Choroid plexus epithelial cell (primary cell): Measurements from ENCODE around the gene FAM163B.

ENCODE experiments used
- DNase-seq: peaks from one replicate; pipeline ENCODE4 v3.0.0-alpha.2; 2010; ENCODE audit warnings: low read depth
- H3K4me3 ChIP-seq: 2 replicates; pipeline ENCODE4 v1.5.1; 2011; ENCODE audit warnings: low read depth, mild to moderate bottlenecking, control low read depth, low read length, moderate library complexity
- TF ChIP-seq, protein P1 (sequence below): conservative IDR thresholded peaks from 2 replicates; pipeline ENCODE4 v1.5.1; 2011; ENCODE audit warnings: low read depth, mild to moderate bottlenecking, control low read depth, inconsistent platforms, low read length, moderate library complexity

The FAM163B gene

DNA sequence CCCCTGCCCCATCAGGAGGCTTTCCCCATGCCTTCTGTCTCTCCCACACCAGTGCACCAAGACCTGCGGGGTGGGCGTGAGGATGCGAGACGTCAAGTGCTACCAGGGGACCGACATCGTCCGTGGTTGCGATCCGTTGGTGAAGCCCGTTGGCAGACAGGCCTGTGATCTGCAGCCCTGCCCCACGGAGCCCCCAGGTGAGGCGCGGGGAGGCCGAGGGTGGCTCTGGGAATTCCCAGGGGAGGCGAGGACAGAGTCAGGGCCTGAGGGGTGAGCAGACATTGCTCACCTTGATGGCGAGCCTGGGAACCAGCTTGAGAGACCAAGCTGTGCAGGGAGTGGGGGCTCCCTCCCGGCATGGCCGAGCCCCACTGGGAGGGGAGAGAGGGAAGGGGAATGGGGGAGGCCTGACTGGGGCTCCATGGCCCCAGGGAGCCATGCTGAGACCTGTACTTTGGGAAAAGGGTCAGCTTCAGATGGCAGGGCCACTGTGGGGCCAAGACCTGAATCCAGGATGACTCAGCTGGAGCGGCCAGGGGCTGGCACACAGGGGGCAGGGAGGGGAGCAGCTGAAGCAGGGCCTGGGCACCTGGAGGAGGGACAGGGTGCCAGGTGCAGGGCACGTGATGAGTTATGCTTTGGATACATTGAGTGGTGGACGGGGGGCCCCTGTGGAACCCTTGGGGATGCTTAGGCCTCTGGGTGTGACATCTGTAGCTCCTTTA is 35.2 kb downstream of the FAM163B start:
- H3K4me3 ChIP-seq, result no peak overlapping the region
- TF ChIP-seq, protein P1, sequence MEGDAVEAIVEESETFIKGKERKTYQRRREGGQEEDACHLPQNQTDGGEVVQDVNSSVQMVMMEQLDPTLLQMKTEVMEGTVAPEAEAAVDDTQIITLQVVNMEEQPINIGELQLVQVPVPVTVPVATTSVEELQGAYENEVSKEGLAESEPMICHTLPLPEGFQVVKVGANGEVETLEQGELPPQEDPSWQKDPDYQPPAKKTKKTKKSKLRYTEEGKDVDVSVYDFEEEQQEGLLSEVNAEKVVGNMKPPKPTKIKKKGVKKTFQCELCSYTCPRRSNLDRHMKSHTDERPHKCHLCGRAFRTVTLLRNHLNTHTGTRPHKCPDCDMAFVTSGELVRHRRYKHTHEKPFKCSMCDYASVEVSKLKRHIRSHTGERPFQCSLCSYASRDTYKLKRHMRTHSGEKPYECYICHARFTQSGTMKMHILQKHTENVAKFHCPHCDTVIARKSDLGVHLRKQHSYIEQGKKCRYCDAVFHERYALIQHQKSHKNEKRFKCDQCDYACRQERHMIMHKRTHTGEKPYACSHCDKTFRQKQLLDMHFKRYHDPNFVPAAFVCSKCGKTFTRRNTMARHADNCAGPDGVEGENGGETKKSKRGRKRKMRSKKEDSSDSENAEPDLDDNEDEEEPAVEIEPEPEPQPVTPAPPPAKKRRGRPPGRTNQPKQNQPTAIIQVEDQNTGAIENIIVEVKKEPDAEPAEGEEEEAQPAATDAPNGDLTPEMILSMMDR, result no peak
- no peak for DNase-seq

DNA sequence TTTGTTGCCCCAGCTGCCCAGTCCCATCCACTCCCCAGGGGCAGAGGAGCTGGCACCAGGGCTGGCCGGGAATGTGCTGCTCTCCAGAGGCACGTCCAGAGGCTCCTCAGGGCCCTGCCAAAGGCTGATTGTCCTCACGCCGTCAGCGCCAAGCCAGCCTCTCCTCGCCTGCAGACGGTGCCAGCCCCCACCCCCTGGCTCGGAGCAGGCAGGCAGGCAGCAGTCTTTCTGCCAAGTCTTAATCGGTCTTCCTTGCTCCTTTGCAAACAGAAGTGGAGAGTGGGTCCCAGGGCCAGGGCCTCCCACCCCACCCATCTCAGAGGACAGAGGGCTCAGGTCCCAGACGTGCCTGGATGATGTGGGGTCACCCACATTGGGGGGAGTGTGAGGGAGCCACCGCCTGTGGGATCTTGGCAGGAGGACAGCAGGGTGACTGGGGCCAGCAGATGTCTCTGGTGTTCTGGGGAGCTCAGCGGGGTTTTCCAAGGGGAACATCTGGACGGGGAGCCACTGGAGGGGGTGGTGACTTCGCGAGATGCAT is 36.3 kb downstream of the FAM163B start:
- no peak overlapping the region for H3K4me3 ChIP-seq
- TF ChIP-seq, protein P1, result no peak
- DNase-seq, result no peak

DNA sequence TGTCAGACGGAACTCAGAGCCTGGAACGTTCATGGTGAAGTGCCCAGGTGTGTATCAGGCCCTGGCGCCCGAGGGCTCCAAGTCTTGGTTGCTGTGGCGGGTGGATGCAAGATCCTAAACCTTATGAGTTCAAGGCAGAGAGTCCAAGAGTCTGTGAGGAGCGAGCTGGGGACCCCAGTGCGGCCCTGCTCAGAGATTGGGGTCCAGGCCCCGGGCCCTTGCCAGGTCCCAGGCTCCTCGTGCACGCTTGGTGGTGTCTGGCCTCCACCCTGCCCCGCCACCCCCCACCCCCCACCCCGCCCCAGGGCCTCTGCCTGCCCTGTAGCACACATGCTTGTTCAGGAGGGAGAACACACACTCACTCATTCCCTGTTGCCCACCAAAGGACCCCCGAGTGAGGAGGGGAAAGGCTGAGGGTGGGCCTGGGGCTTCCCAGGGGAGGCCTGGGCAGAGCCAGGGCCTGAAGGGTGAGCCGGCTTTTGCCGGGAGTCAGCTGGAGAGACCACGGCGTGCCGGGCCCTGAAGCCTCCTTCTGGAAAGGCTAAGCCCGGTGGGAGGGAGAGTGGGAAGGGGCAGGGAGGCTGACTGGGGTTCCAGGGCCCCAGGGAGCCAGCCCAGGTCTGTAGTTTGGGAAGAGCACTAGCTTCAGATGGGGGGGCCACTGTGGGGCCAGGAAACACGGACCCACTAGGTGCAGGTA is 37.1 kb downstream of the FAM163B start:
- TF ChIP-seq, protein P1, result no peak
- no peak overlapping the region for H3K4me3 ChIP-seq
- DNase-seq, result no peak

DNA sequence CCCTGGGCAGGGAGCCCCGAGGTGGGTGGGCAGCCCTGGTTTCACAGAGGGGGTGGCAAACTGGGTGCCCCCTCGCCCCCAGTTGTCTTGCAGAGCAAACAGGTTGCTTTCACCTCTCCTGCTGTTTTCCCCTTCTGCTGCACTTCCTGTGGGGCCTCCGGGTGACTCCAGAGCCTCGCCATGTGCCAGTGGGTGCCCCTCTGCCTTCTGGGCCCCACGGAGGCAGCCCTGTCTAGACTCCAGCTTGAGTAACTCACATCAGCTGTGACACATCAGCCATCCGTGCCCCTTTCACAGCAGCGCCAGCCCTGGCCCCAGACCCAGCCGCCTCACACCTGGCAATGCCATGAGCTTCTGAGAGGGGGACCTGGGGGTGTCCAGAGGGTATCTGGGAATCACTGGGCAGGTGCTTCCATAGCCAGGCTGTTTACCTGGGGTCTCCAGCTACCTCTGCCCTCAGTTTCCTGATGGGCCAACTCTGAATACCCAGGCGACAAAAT is 37.7 kb downstream of the FAM163B start:
- DNase-seq, result no peak
- H3K4me3 ChIP-seq, result no peak overlapping the region
- TF ChIP-seq, protein P1, result no peak

DNA sequence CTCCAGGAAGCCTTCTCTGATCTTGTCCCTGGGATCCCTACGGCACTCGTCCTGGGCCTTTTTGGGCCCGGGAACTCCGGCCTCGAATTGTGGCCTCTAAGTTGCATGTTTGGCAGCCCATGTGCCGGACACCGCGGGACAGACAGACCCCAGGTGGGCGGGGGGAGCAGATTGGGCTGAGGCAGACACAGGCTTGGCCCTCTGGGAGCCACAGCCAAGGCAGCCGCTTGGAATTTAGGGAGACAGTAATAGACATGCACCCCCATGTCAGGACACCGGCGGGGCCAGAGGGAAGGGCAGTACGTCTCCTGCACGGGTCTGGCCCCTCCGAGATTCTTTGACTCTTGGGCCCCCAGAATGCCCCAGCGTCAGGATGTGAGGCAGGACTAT is 38.5 kb downstream of the FAM163B start:
- TF ChIP-seq, protein P1, result no peak
- no peak for DNase-seq
- H3K4me3 ChIP-seq, result no peak overlapping the region

DNA sequence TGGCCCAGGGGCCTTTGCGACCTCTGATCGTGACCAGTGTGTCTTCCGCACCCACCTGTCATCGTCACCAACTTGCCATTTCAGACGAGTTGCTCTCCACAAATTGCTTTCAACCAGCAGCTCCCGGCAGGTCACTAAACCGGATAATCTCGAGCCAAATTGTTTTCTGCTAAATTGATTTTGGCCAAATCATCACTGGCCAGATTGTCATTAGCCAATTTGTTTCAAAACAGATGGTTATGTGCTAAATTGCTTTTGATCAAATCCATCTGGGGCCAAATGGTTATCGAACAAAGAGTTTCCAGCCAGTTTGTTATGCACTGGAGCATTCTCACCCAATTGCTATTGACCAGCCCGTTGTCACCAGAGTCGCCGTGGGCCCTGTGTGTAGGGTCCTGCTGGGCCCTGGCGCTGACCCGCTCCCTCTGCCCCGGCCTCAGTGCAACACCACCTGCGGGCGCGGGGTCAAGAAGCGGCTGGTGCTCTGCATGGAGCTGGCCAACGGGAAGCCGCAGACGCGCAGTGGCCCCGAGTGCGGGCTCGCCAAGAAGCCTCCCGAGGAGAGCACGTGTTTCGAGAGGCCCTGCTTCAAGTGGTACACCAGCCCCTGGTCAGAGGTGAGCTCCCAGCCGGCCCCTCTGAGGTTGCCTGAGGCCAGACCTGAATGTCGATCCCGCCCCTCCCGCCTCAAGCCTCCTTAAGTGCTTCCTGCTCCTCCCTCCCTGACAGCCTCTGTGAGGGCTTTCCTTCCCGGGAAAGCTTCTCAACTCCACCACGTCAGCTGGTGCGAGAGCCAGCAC is 39.1 kb downstream of the FAM163B start:
- H3K4me3 ChIP-seq, result no peak overlapping the region
- no peak for DNase-seq
- TF ChIP-seq, protein P1, result no peak
